HCT116 (cell line): Measurements from ENCODE around the gene CD58. TPM values are rescaled to one million over a fixed set of nuclear protein-coding genes. Genes with fewer than 3 reads are reported as not detected.

Experiments
- ATAC-seq: fragments of 200-7000 bp; cut with Tn5 transposase; 2 replicates; pipeline ENCODE4 v1.9.1; 2020; ENCODE audit warnings: mild to moderate bottlenecking, moderate library complexity
- BruUV-seq: library from RNA; stranded (reverse); fragments of 400-500 nt; replicated peaks from 2 replicates; lab custom pipeline; 2021; lab: Mats Ljungman, UMichigan
- CTCF ChIA-PET: fragments of 300-600 bp; sonication (Branson Sonifier 250); formaldehyde crosslinking; loops from one replicate; lab custom pipeline; 2021; ENCODE audit warnings: antibody characterized with exemption; lab: Charles Lee
- POLR2A ChIA-PET: fragments of 300-600, 350-600 bp; sonication (Branson Sonifier 250); formaldehyde crosslinking; loops from one replicate; lab custom pipeline; 2021; ENCODE audit warnings: antibody characterized with exemption; lab: Charles Lee
- RAD21 ChIA-PET, 2 experiments: fragments of 300-600 bp; sonication (Branson Sonifier 250); formaldehyde crosslinking; loops; one replicate each; lab custom pipeline; 2023; ENCODE audit warnings: low total read pairs in 2 of 2; ENCODE audit not compliant: uncharacterized antibody in 2 of 2, unreplicated experiment in 2 of 2, low non-redundant PET in 1 of 2; lab: Charles Lee
- DNase-seq: peaks from one replicate; pipeline ENCODE4 v3.0.0-alpha.2; 2010; ENCODE audit warnings: low read depth, low spot score
- H2AFZ ChIP-seq: fragments of 200-600 bp; shearing (Covaris generic), sonication (generic); 2 replicates; pipeline ENCODE4 v1.6.1; 2017; ENCODE audit warnings: low read depth, mixed run types, mixed read lengths, antibody characterized with exemption, low read length; ENCODE audit not compliant: poor library complexity, severe bottlenecking
- H3K27ac ChIP-seq: 2 replicates; pipeline ENCODE4 v1.5.1; 2012; ENCODE audit warnings: low read depth, low read length
- H3K27me3 ChIP-seq: fragments of 200-600 bp; sonication (generic); 2 replicates; pipeline ENCODE4 v1.6.1; 2016; ENCODE audit warnings: mixed run types, low read length, mixed read lengths; ENCODE audit not compliant: insufficient read depth
- H3K36me3 ChIP-seq, 2 experiments: fragments of 200-500 bp in 1 of 2; fragments of 200-600 bp in 1 of 2; sonication (Bioruptor generic) in 1 of 2; sonication (generic) in 1 of 2; 2 replicates each; pipeline versions ENCODE4 v1.5.1 to v1.6.1; 2014 to 2016; ENCODE audit warnings: low read length in 2 of 2, inconsistent platforms in 1 of 2, mixed read lengths in 1 of 2, mixed run types in 1 of 2; ENCODE audit not compliant: insufficient read depth in 2 of 2, control insufficient read depth in 1 of 2
- H3K4me1 ChIP-seq, 2 experiments: fragments of 200-600 bp in 1 of 2; sonication (generic) in 1 of 2; 2 replicates each; pipeline versions ENCODE4 v1.5.1 to v1.6.1; 2012 to 2017; ENCODE audit warnings: low read length in 2 of 2, inconsistent platforms in 1 of 2, mild to moderate bottlenecking in 1 of 2, mixed read lengths in 1 of 2, mixed run types in 1 of 2, moderate library complexity in 1 of 2; ENCODE audit not compliant: insufficient read depth in 2 of 2, control insufficient read depth in 1 of 2
- H3K4me2 ChIP-seq: fragments of 200-600 bp; sonication (generic); 2 replicates; pipeline ENCODE4 v1.6.1; 2017; ENCODE audit warnings: mixed run types, low read length, mixed read lengths
- H3K4me3 ChIP-seq, 2 experiments: fragments of 200-600 bp in 1 of 2; sonication (generic) in 1 of 2; replicated peaks in 1 of 2; 2 replicates each; pipeline ENCODE4 v1.5.1; 2011 to 2016; ENCODE audit warnings: low read length in 2 of 2, control low read depth in 1 of 2, low read depth in 1 of 2, mild to moderate bottlenecking in 1 of 2, mixed read lengths in 1 of 2, mixed run types in 1 of 2
- H3K79me2 ChIP-seq: fragments of 200-600 bp; sonication (generic); 2 replicates; pipeline ENCODE4 v1.6.1; 2017; ENCODE audit warnings: mild to moderate bottlenecking, mixed run types, low read length, moderate library complexity, mixed read lengths; ENCODE audit not compliant: insufficient read depth
- H3K9ac ChIP-seq: fragments of 200-600 bp; sonication (generic); 2 replicates; pipeline ENCODE4 v1.6.1; 2016; ENCODE audit warnings: low read length, mixed read lengths
- H3K9me2 ChIP-seq: fragments of 200-600 bp; sonication (generic), shearing (Covaris generic); 2 replicates; pipeline ENCODE4 v1.6.1; 2017; ENCODE audit warnings: mixed run types, mild to moderate bottlenecking, moderate library complexity; ENCODE audit not compliant: insufficient read depth
- H3K9me3 ChIP-seq, 2 experiments: fragments of 200-500 bp in 1 of 2; fragments of 200-600 bp in 1 of 2; sonication (Bioruptor generic) in 1 of 2; sonication (generic) in 1 of 2; 2 replicates each; pipeline ENCODE4 v1.6.1; 2014 to 2017; ENCODE audit warnings: low read length in 2 of 2, mixed read lengths in 2 of 2, inconsistent platforms in 1 of 2, low read depth in 1 of 2, mild to moderate bottlenecking in 1 of 2, mixed run types in 1 of 2, moderate library complexity in 1 of 2; ENCODE audit not compliant: control insufficient read depth in 1 of 2, insufficient read depth in 1 of 2
- H4K20me1 ChIP-seq: fragments of 200-600 bp; sonication (generic), shearing (Covaris generic); 2 replicates; pipeline ENCODE4 v1.6.1; 2017; ENCODE audit warnings: mixed run types, mild to moderate bottlenecking, moderate library complexity; ENCODE audit not compliant: insufficient read depth
- EGR1 ChIP-seq: IDR thresholded peaks from 2 replicates; pipeline ENCODE4 v1.6.1; 2012; ENCODE audit warnings: low read depth
- EZH2 ChIP-seq: fragments of 200-600 bp; sonication (generic); IDR thresholded peaks from 2 replicates; pipeline ENCODE4 v1.6.1; 2017; ENCODE audit warnings: antibody characterized with exemption, mixed run types
- EZH2phosphoT487 ChIP-seq: fragments of 200-600 bp; IDR thresholded peaks from 2 replicates; pipeline ENCODE4 v1.6.1; 2018; ENCODE audit warnings: antibody characterized with exemption, borderline replicate concordance
- JUND ChIP-seq: IDR thresholded peaks from 2 replicates; pipeline ENCODE4 v1.6.1; 2012
- MAX ChIP-seq: IDR thresholded peaks from 2 replicates; pipeline ENCODE4 v1.6.1; 2012
- POLR2A ChIP-seq: IDR thresholded peaks from 2 replicates; pipeline ENCODE4 v1.7.0; 2011; ENCODE audit warnings: borderline replicate concordance; ENCODE audit not compliant: insufficient read depth, insufficient read length; ENCODE audit errors: extremely low read depth
- SIN3A ChIP-seq: IDR thresholded peaks from 2 replicates; pipeline ENCODE4 v1.6.1; 2012; ENCODE audit warnings: low read depth
- SRF ChIP-seq: IDR thresholded peaks from 2 replicates; pipeline ENCODE4 v1.6.1; 2012; ENCODE audit warnings: low read depth
- intact Hi-C: fragments of 100-400 bp; cut with micrococcal nuclease; formaldehyde crosslinking; loops from 2 replicates; pipeline ENCODE4 v1.10.0; 2022
- total RNA-seq: library from RNA; stranded (reverse); gene quantifications from one replicate; pipeline ENCODE4 v1.2.1, GENCODE V29; 2021; ENCODE audit not compliant: unreplicated experiment
- TF ChIP-seq, protein P1 (sequence below): IDR thresholded peaks from 2 replicates; pipeline ENCODE4 v1.6.1; 2011; ENCODE audit warnings: mild to moderate bottlenecking, low read length, moderate library complexity; ENCODE audit not compliant: insufficient replicate concordance; ENCODE audit errors: extremely low read depth

CD58 gene
- total RNA-seq, 1 experiment from 2014 or later: 18.0 TPM

DNA sequence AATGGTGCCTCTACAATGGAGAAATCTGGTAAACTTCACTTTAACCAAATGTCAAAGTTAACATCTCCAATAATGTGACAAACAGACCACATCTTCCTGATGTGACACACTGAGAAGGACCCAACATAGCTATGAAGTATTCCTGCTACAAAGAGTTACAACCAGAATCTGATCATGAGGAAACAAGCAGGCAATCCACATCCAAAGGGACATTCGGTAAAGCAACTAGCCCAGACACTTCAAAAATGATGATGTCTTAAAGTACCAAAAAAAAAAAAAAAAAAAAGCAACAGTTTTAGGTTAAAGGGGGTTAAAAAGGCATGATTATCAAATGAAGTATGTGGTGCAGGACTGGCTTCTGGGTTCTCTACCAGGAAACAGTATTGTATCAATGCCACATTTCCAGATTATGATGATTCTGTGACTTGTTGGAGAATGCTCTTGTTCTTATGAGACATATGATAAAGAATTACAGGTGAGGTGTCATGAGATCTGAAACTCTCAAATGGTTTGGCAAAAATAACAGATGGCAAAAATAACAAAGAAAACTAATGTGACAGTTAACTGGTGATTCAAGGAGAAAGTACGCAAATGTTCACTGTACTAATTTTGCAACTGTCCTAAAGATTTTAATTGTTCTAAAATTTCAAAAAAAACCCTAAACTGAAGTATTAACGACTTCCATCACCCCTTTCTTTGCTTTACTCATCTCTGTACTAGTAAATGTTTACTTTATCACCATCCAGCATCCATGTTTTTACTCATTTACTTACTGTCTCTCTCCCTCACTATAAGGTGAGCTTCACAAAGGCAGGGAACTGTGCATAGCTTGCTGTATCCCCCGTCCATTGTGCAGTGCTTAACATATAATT is 2.8 kb downstream of the CD58 start:
- no peak overlapping the region for H3K4me3 ChIP-seq
- no TSS peak for BruUV-seq
- RAD21 ChIA-PET: no interaction called here

DNA sequence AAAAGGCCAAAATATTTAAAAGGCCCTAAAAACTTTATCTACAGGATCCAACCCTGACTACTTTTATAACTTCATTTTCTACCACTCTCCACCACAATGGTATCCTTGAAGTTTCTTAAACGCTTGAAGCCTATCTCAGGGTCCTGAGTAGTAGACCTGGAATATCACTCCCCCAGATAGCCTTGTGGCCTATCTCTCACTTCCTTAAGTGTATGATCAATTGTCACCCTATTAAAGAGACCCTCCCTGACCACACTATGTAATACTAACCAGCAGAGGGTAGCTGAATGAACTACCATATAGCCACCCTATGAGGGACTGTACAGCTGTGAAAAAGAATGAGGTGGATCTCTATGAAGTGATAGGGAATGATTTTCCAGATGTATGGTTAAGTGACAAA is 5.6 kb downstream of the CD58 start:
- no peak for TF ChIP-seq JUND
- TF ChIP-seq EGR1: no peak
- no peak for TF ChIP-seq MAX
- TF ChIP-seq, protein P1, sequence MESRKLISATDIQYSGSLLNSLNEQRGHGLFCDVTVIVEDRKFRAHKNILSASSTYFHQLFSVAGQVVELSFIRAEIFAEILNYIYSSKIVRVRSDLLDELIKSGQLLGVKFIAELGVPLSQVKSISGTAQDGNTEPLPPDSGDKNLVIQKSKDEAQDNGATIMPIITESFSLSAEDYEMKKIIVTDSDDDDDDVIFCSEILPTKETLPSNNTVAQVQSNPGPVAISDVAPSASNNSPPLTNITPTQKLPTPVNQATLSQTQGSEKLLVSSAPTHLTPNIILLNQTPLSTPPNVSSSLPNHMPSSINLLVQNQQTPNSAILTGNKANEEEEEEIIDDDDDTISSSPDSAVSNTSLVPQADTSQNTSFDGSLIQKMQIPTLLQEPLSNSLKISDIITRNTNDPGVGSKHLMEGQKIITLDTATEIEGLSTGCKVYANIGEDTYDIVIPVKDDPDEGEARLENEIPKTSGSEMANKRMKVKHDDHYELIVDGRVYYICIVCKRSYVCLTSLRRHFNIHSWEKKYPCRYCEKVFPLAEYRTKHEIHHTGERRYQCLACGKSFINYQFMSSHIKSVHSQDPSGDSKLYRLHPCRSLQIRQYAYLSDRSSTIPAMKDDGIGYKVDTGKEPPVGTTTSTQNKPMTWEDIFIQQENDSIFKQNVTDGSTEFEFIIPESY: no peak
- TF ChIP-seq EZH2phosphoT487: no peak
- no peak for TF ChIP-seq EZH2
- Histone ChIP-seq H4K20me1 (no peaks in the 10 kb centered on the region), H3K79me2 (peaks cover 74% of the 10 kb centered on the region), H3K9ac (no peak overlapping the region), H3K9me2 (no peaks in the 10 kb centered on the region), H3K4me3 (no peak overlapping the region), H3K9me3 (no peaks in the 10 kb centered on the region), H3K4me2 (no peak overlapping the region; the same call in 1 of the 2 replicates), H3K4me1 (peaks cover 22 to 30% of the 10 kb centered on the region in 2 experiments), H3K36me3 (no peaks in the 10 kb centered on the region), H2AFZ (no peak overlapping the region), H3K27ac (no peak overlapping the region), H3K27me3 (no peaks in the 10 kb centered on the region)
- ATAC-seq: no peak
- ChIA-PET POLR2A (no interaction called here), RAD21 (no interaction called here), CTCF (no interaction called here)
- no TSS peak for BruUV-seq
- intact Hi-C loops: no loop called here
- no peak for DNase-seq

More for the DNA sequence above, 2.8 kb downstream of the CD58 start:
- intact Hi-C loops: no loop called here
- Histone ChIP-seq H2AFZ (no peak overlapping the region), H3K79me2 (peaks cover 55% of the 10 kb centered on the region), H3K4me1 (peaks cover 27 to 44% of the 10 kb centered on the region in 2 experiments), H3K9ac (no peak overlapping the region), H3K36me3 (no peaks in the 10 kb centered on the region), H3K9me2 (no peaks in the 10 kb centered on the region), H3K9me3 (no peaks in the 10 kb centered on the region), H3K4me2 (no peak overlapping the region), H4K20me1 (no peaks in the 10 kb centered on the region), H3K27me3 (no peaks in the 10 kb centered on the region), H3K27ac (no peak overlapping the region)
- no peak for DNase-seq
- no peak for TF ChIP-seq SIN3A
- no peak for TF ChIP-seq JUND
- TF ChIP-seq SRF: no peak
- no peak for TF ChIP-seq POLR2A
- ATAC-seq: no peak
- CTCF ChIA-PET: interaction anchor here (1.3 to 1.8 kb wide), 2 partner anchors 28 to 429 kb away, joined by 4 to 5 read pairs; no protein-coding TSS in a partner anchor
- POLR2A ChIA-PET: no interaction called here
